ENCODE results near the gene PPRC1.
A peak's percentile ranks its signal among the peaks of the same experiment; 100 is the strongest.
"Not testable (repeated sequence)": the region's sequence is repeated elsewhere in the genome, so short reads cannot be mapped to it uniquely, and the experiment has no call there.

The PPRC1 gene

DNA sequence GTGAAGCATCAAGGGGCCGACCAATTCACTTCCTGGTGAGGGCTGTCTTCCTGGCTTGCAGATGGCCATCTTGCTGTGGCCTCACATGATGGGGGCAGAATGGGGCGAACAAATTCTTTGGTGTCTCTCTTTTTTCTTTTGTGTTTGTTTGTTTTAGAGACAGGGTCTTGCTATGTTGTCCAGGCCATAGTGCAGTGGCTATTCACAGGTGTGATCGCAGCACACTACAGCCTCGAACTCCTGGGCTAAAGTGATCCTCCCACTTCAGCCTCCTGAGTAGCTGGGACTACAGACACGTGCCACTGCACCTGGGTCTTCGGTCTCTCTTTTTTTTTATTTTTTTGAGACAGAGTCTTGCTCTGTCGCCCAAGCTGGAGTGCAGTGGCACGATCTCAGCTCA lies 39.4 kb downstream of the PPRC1 start:
- H3K9me3 Mint-ChIP-seq: no peaks in the 10 kb centered on the region
- DNase-seq: no peak
- H3K27me3 Mint-ChIP-seq: peaks cover 16% of the 10 kb centered on the region
- H3K27ac Mint-ChIP-seq: no peak overlapping the region
- CTCF ChIA-PET: interaction anchor here (0.8 to 9.4 kb wide), 4 partner anchors 17 to 180 kb away, joined by 3 to 125 read pairs (median 4); no protein-coding TSS in a partner anchor
- H3K4me3 Mint-ChIP-seq: no peak overlapping the region
- H3K4me1 Mint-ChIP-seq: peaks cover 11% of the 10 kb centered on the region
- no peaks in the 10 kb centered on the region for H3K36me3 Mint-ChIP-seq

DNA sequence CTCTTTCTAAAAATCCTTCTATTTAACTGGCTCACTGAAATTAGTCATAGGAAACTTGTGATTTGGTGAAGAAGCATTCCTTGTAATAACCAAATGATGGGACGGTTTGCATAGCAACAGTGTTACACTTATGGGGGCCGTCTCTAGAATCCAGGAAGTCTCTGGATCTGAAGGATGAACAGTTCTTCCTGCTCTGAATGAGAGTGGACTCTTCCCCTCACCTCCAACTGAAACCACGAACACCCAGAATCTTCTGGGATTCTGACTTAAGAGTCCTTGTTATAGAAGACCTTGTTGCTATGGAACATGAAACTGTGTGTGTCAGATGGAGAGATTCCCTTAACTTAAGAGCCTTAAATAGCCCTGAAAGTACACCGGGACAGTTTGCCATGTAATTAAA lies 42.6 kb downstream of the PPRC1 start:
- H3K27ac Mint-ChIP-seq: no peak overlapping the region

DNA sequence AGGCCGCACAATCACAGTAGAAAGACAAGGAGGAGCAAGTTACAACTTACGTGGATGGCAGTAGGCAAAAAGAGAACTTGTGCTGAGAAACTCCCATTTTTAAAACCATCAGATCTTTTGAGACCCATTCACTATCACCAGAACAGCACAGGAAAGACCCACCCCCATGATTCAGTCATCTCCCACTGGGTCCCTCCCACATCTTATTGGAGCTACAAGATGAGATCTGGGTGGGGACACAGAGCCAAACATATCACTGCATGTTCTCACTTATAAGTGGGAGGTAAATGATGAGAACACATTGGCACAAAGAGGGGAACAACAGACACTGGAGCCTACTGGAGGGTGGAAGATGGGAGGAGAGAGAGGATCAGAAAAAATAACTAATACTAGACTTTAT lies 51.8 kb downstream of the PPRC1 start:
- CTCF ChIA-PET: no interaction called here
- H3K27ac Mint-ChIP-seq: no peak overlapping the region
- DNase-seq: no peak
- peaks cover 16% of the 10 kb centered on the region for H3K4me1 Mint-ChIP-seq
- no peaks in the 10 kb centered on the region for H3K27me3 Mint-ChIP-seq
- H3K9me3 Mint-ChIP-seq: peaks cover 14% of the 10 kb centered on the region
- peaks cover 2% of the 10 kb centered on the region for H3K36me3 Mint-ChIP-seq
- no peak overlapping the region for H3K4me3 Mint-ChIP-seq

More for the DNA sequence above, 42.6 kb downstream of the PPRC1 start:
- H3K27me3 Mint-ChIP-seq: peaks cover 22% of the 10 kb centered on the region
- no peak for DNase-seq
- no peaks in the 10 kb centered on the region for H3K9me3 Mint-ChIP-seq
- no peak overlapping the region for H3K4me3 Mint-ChIP-seq
- H3K36me3 Mint-ChIP-seq: no peaks in the 10 kb centered on the region
- no peaks in the 10 kb centered on the region for H3K4me1 Mint-ChIP-seq
- CTCF ChIA-PET: no interaction called here

DNA sequence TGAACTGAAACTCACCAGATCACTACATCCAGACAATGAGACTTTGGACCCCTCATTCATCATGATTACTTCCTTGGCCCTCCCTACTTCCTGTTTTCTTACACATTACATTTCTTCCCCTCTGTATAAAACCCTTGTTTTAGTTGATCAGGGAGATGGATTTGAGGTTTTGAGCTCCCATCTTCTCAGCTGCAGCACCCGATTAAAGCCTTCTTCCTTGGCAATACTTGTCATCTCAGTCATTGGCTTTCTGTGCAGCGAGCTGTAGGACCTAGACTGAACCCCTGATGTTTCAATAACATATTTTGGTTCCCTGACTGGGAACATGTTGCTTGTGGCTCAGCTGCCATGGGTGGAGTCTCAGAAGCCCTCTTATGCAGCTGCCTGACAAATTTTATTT lies 52.4 kb downstream of the PPRC1 start:
- Mint-ChIP-seq H3K27me3 (no peaks in the 10 kb centered on the region), H3K27ac (no peak overlapping the region), H3K36me3 (peaks cover 2% of the 10 kb centered on the region), H3K4me1 (peaks cover 22% of the 10 kb centered on the region), H3K4me3 (no peak overlapping the region), H3K9me3 (peaks cover 14% of the 10 kb centered on the region)
- DNase-seq: no peak
- CTCF ChIA-PET: interaction anchor here (1.0 to 2.0 kb wide), 2 partner anchors 46 to 344 kb away, joined by 3 to 7 read pairs; no protein-coding TSS in a partner anchor

DNA sequence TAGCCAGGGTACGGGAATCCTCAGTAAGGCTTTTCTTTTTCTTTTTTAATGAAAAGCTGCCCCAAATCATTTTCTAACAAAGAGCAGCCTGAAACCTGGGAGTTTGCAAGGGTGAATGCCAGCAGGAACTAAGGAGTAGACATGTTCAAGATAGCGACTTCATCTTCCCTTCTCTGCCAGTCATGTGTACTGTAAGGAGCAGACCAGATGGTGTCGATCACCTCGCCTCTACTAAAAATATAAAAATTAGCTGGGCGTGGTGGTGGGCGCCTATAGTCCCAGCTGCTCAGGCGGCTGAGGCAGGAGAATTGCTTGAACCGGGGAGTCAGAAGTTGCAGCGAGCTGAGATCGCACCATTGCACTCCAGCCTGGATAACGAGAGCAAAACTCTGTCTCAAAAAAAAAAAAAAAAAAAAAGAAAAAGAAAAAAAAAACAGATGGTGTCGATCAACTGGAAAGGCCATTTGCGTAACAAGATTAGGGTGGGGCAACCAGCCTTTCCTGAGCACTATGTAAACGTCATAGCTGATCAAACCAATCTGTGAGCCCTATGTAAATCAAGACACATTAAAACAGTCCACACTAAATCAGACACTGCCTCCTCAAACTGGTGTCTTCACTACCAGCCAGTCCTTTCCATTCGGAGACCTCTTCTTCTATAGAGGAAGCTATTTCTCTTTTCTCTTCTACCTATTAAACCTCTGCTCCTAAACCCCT lies 53.1 kb downstream of the PPRC1 start:
- peaks cover 22% of the 10 kb centered on the region for H3K4me1 Mint-ChIP-seq
- H3K9me3 Mint-ChIP-seq: peaks cover 14% of the 10 kb centered on the region
- DNase-seq: no peak
- H3K27me3 Mint-ChIP-seq: no peaks in the 10 kb centered on the region
- H3K27ac Mint-ChIP-seq: no peak overlapping the region
- H3K36me3 Mint-ChIP-seq: peaks cover 2% of the 10 kb centered on the region
- no peak overlapping the region for H3K4me3 Mint-ChIP-seq
- CTCF ChIA-PET: interaction anchor here (1.0 to 2.0 kb wide), 2 partner anchors 45 to 345 kb away, joined by 3 to 7 read pairs; no protein-coding TSS in a partner anchor

DNA sequence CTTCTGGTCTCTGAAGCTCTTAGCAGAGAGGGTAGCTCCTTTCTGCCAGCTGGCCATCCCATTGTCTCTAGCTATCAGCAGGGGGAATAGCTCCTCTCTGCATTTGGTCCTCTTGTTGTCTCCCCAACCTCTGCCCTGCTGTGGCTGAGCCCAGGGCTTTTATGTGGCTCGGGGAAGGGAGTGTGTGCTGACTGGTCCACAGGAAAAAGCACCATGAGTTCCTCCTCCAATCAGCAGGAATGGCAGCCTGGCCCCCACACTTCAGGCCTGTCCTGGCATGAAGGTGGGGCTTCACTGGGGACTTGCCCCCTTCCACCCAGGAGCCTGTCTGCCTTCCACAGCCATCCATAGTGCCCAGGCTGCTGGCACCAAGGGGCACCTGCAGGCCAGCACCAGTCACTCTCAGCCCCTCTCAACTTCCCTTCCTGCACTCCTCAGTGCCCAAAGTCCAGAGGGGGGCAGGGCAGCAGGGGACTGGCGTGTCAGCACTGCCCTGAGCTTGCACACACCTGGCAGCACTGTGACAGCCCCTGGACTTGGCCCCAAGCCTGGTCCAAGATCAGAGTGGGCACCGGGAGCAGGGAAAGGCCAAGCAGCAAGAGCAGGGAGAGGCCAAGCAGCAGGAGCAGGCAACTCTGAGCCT lies 55.6 kb downstream of the PPRC1 start:
- H3K9me3 Mint-ChIP-seq: peaks cover 33% of the 10 kb centered on the region
- CTCF ChIA-PET: interaction anchor here (0.9 to 3.4 kb wide), 5 partner anchors 17 to 211 kb away, joined by 3 to 26 read pairs (median 3); no protein-coding TSS in a partner anchor
- no peak for DNase-seq
- H3K4me1 Mint-ChIP-seq: peaks cover 22% of the 10 kb centered on the region
- no peaks in the 10 kb centered on the region for H3K27me3 Mint-ChIP-seq
- peak overlapping the region; percentile 92 for H3K27ac Mint-ChIP-seq
- H3K36me3 Mint-ChIP-seq: peaks cover 10% of the 10 kb centered on the region
- no peak overlapping the region for H3K4me3 Mint-ChIP-seq

DNA sequence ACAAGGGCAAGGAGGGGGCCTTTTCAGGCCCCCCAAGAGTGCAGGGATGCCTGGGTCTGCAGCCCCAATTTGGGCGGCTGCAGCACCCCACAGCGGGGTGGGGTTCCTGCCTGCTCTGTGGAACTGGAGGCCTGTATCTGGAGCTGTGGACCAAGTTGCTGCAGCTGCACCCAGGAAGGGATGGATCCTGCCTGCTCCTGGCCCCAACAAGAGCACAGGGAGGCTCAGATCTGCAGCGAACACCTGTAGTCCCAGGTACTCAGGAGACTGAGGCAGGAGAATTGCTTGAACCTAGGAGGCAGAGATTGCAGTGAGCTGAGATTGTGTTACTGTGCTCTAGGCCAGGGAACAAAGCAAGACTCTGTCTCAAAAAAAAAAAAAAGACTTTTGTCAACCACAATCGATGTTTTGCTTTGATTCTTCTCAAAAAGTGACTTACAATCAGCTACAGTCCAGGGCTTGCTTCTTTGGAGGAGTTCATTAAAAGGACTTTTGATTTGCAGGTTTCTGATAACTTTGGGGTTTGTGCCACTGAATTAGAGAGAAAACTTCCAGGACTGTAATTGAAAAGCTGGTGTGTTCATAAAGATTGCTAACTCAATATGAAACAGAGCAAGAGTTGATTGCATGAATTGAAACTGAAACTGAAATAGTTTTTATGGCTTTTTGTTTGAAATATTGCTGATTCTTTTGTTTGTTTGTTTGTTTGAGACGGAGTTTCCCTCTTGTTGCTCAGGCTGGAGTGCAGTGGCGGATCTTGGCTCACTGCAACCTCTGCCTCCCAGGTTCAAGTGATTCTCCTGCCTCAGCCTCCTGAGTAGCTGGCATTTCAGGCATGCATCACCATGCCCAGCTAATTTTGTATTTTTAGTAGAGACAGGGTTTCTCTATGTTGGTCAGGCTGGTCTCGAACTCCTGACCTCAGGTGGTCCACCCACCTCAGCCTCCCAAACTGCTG lies 56.4 kb downstream of the PPRC1 start:
- peak; percentile 58 for DNase-seq
- peaks cover 33% of the 10 kb centered on the region for H3K9me3 Mint-ChIP-seq
- peaks cover 10% of the 10 kb centered on the region for H3K36me3 Mint-ChIP-seq
- H3K4me3 Mint-ChIP-seq: peak overlapping the region; percentile 21
- peak overlapping the region; percentile 92 for H3K27ac Mint-ChIP-seq
- CTCF ChIA-PET: interaction anchor here (0.9 to 3.4 kb wide), 5 partner anchors 17 to 210 kb away, joined by 3 to 26 read pairs (median 3); no protein-coding TSS in a partner anchor
- H3K27me3 Mint-ChIP-seq: not testable (repeated sequence)
- H3K4me1 Mint-ChIP-seq: peaks cover 22% of the 10 kb centered on the region

DNA sequence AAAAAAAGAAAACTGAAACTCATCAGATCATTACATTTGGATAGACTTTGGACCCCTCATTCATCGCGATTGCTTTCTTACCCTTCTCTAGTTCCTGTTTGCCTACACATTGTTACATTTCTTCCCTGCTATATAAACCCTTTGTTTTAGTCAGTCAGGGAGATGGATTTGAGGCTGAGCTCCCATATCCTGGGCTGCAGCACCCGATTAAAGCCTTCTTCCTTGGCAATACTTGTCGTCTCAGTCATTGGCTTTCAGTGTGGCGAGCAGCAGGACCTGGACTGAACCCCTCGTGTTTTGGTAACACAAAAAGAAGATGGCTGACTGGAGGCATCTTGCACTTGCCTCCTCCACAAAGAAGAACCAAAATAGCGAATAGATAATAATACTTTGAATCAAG lies 59.1 kb downstream of the PPRC1 start:
- no peak overlapping the region for H3K4me3 Mint-ChIP-seq
- no peak for DNase-seq
- H3K27me3 Mint-ChIP-seq: peaks cover 7% of the 10 kb centered on the region
- CTCF ChIA-PET: interaction anchor here (1.4 kb wide), 1 partner anchor 22 kb away, joined by 5 read pairs; no protein-coding TSS in a partner anchor
- H3K4me1 Mint-ChIP-seq: peaks cover 22% of the 10 kb centered on the region
- H3K27ac Mint-ChIP-seq: no peak overlapping the region
- H3K36me3 Mint-ChIP-seq: peaks cover 8% of the 10 kb centered on the region
- H3K9me3 Mint-ChIP-seq: peaks cover 19% of the 10 kb centered on the region

DNA sequence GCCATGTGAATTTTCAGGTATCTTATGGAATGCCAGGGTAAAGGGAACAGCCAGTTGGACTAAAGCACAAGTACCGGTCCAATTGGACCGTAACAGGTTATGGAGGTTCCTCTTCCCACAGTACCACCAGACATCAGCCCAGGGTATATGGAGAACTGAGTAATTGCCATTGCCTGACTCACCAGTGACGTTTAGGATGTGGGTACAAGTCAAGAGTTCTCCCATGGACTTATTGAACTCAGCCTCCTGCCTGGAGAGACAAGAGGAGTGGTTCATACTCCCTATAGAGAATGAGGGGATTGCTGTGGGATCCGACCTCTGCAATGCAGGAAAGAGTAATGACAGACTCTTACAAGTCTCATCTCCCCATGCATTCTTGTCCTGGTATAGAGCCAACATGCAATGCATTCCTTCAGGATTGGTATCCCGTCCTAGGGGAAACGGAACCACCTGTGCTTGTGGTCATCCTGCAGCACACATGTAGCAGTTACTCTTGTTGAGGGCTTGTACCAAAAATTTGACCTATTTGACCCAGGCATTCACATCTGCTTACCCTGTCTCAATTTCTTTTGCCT lies 62.5 kb downstream of the PPRC1 start:
- H3K4me1 Mint-ChIP-seq: no peaks in the 10 kb centered on the region
- peaks cover 11% of the 10 kb centered on the region for H3K27me3 Mint-ChIP-seq
- H3K9me3 Mint-ChIP-seq: peaks cover 19% of the 10 kb centered on the region
- no peak for DNase-seq
- H3K4me3 Mint-ChIP-seq: no peak overlapping the region
- H3K36me3 Mint-ChIP-seq: peaks cover 8% of the 10 kb centered on the region
- CTCF ChIA-PET: no interaction called here
- H3K27ac Mint-ChIP-seq: no peak overlapping the region

DNA sequence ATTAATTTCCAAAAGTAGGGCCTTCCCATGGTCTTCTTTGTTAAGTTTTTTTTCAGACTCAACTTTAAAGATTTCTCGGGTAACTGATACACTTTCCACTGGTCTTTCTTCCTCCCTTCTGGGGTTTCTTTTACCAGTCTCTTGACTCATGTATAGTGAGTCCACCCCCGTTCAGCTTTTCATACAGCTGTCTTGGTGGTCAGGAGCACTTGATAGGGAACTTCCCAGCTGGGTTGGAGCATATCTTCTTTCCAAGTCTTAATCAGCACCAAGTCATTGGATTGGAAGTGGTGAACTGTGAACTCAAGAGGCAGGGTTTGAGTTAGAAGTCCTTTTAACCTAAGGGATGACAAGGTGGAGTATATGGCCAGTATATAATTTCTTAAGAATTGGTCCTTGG lies 64.1 kb downstream of the PPRC1 start:
- Mint-ChIP-seq H3K9me3 (peaks cover 13% of the 10 kb centered on the region), H3K27ac (no peak overlapping the region), H3K4me1 (no peaks in the 10 kb centered on the region), H3K27me3 (peaks cover 11% of the 10 kb centered on the region), H3K36me3 (peaks cover 3% of the 10 kb centered on the region), H3K4me3 (no peak overlapping the region)
- CTCF ChIA-PET: no interaction called here
- no peak for DNase-seq

DNA sequence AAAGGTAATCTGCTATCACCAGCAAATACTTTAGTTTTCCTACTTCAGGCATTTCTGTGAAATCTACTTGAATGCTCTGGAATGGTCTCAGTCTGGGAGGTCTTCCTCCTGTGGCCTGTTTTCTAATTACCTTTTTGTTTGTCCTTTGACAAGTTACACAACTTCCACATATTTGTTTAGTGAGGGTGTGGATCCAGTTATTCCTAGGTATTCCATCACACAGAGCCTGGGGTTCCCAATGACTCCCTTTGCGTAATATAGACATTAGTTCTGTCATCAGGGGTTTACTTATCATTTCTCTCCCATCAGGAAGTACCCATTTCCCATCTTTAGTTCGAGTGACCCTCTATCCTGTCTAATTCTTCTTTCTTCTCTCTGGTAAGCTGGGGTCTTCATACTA lies 65.2 kb downstream of the PPRC1 start:
- DNase-seq: no peak
- CTCF ChIA-PET: no interaction called here
- no peak overlapping the region for H3K27ac Mint-ChIP-seq
- H3K9me3 Mint-ChIP-seq: peaks cover 3% of the 10 kb centered on the region
- no peaks in the 10 kb centered on the region for H3K36me3 Mint-ChIP-seq
- no peak overlapping the region for H3K4me3 Mint-ChIP-seq
- peaks cover 6% of the 10 kb centered on the region for H3K4me1 Mint-ChIP-seq
- peaks cover 11% of the 10 kb centered on the region for H3K27me3 Mint-ChIP-seq
